ENCODE measurements around the gene PRKCE.

PRKCE gene

GRCh38 chr2:45750001-45750400, 98.5 kb downstream of the PRKCE start:
- TF ChIP-seq, protein P1, sequence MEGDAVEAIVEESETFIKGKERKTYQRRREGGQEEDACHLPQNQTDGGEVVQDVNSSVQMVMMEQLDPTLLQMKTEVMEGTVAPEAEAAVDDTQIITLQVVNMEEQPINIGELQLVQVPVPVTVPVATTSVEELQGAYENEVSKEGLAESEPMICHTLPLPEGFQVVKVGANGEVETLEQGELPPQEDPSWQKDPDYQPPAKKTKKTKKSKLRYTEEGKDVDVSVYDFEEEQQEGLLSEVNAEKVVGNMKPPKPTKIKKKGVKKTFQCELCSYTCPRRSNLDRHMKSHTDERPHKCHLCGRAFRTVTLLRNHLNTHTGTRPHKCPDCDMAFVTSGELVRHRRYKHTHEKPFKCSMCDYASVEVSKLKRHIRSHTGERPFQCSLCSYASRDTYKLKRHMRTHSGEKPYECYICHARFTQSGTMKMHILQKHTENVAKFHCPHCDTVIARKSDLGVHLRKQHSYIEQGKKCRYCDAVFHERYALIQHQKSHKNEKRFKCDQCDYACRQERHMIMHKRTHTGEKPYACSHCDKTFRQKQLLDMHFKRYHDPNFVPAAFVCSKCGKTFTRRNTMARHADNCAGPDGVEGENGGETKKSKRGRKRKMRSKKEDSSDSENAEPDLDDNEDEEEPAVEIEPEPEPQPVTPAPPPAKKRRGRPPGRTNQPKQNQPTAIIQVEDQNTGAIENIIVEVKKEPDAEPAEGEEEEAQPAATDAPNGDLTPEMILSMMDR (conservative IDR thresholded peaks at IDR 0.05; ENCODE audit: control insufficient read depth, insufficient read depth, low read depth, low read length), result no peak
- H3K4me3 ChIP-seq (ENCODE audit: control insufficient read depth, low read depth, low read length), result no peak overlapping the region
- no peak for DNase-seq (ENCODE audit: low read depth)

- no peak for DNase-seq (ENCODE audit: low read depth)
- TF ChIP-seq, protein P1 (conservative IDR thresholded peaks at IDR 0.05; ENCODE audit: control insufficient read depth, insufficient read depth, low read depth, low read length), result no peak
- H3K4me3 ChIP-seq (ENCODE audit: control insufficient read depth, low read depth, low read length), result no peak overlapping the region
Observed at GRCh38 chr2:45750484-45750883, 99.0 kb downstream of the PRKCE start.

DNA sequence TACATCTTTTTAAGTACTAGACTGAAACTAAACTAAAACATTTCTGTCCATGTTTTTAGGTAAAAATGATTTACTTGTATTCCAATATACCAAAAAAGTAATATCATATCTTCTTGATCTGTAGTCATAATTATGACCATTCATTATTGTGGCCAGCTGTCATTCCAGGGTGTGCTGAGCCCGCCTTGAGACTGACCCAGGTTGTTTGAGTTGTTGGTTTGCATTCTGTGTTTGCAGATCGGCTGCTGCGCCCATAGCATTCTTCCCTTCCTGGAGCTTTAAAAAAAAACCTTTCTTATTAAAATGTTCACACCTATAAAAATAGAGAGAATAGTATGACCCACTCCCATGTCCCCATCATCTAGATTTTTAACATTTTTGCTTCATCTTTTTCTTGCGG, 101.9 kb downstream of the PRKCE start:
- H3K4me3 ChIP-seq (ENCODE audit: control insufficient read depth, low read depth, low read length), result no peak overlapping the region
- TF ChIP-seq, protein P1 (conservative IDR thresholded peaks at IDR 0.05; ENCODE audit: control insufficient read depth, insufficient read depth, low read depth, low read length), result no peak
- no peak for DNase-seq (ENCODE audit: low read depth)

- DNase-seq (ENCODE audit: low read depth), result no peak
- no peak overlapping the region for H3K4me3 ChIP-seq (ENCODE audit: control insufficient read depth, low read depth, low read length)
- TF ChIP-seq, protein P1 (conservative IDR thresholded peaks at IDR 0.05; ENCODE audit: control insufficient read depth, insufficient read depth, low read depth, low read length), result no peak
Observed at GRCh38 chr2:45754131-45755010, 102.9 kb downstream of the PRKCE start.

DNA sequence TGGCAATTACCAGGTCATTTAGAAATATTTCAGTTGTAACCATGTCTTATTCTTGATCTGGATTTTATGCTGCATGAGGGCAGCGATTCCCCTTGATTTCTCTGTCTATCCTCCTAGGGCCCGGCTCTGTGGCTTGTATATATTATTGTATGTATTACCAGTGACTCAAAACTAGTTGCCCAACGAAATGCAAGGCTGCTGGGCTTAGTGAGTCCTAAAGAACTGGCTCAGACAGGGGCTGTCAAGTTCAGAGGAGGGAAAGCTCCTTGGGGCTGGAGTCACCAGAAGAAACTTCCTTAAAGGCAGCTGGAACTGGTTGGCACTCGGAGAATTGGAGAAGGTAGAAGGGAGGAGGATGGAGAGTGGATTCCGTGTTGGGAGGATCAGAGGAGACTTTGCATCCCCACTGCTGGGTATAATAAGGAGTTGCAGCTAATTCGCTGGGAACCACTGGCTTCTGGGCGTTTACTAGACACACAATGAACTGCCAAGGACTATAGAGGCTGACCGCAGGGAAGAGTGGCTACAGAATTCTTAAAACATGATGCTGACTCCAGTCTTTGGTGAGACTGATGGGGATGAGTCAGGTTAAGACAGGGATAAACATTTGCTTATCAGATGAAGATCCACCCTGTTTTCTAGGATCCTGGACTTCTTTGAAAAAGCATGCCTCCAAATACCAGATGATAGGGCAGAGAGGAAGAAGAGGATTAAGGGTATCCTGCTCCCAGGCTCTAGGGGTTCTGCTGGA, 104.3 kb downstream of the PRKCE start:
- TF ChIP-seq, protein P1 (conservative IDR thresholded peaks at IDR 0.05; ENCODE audit: control insufficient read depth, insufficient read depth, low read depth, low read length), result no peak
- H3K4me3 ChIP-seq (ENCODE audit: control insufficient read depth, low read depth, low read length), result no peak overlapping the region
- DNase-seq (ENCODE audit: low read depth), result peak; percentile 97

GRCh38 chr2:45758018-45758417, 106.5 kb downstream of the PRKCE start:
- H3K4me3 ChIP-seq (ENCODE audit: control insufficient read depth, low read depth, low read length), result no peak overlapping the region
- TF ChIP-seq, protein P1 (conservative IDR thresholded peaks at IDR 0.05; ENCODE audit: control insufficient read depth, insufficient read depth, low read depth, low read length), result no peak
- no peak for DNase-seq (ENCODE audit: low read depth)
